Measurements from ENCODE around the gene SYT9. TPM values are rescaled to one million over a fixed set of nuclear protein-coding genes. Genes with fewer than 3 reads are reported as not detected.

The SYT9 gene
- total and polyA plus RNA-seq, 2 of the 8 experiments (the other 6 are each of a cell fraction or from before 2014, with no cell fraction given): 1.5 to 2.9 TPM

DNA sequence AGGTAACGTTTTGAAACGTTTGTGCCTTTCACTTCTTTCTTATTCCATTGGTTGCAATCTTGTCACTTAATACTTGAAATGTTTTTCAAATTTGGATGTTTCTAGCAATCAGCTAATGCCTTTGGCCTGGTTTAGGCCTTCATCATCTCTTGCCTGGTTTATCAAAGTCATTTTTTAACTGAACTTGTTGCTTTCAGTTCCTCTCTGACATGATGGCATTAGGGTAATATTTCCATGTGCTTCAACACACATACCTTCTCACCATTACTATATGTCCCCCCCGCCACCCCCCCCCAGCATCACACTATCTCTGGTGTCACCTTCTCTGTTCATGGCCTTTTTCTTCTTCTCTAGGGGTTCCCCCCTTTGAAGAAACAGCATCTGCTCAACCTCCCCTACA is 1.5 kb upstream of the SYT9 start:
- Histone ChIP-seq H3K23ac (ENCODE audit: insufficient read length) (no peak overlapping the region), H3K4me3 (ENCODE audit: extremely low read depth in 1 of 4, insufficient read depth in 2 of 4, low read depth in 3 of 4, low read length in 4 of 4) (no peak overlapping the region), H4K20me1 (replicated peaks in 1 of 2; ENCODE audit: control insufficient read depth in 1 of 2, insufficient read depth in 2 of 2, low read length in 2 of 2) (no peaks in the 10 kb centered on the region), H2BK15ac (ENCODE audit: low read length) (no peak overlapping the region), H4K91ac (replicated peaks; ENCODE audit: insufficient read length, low read length) (no peak overlapping the region), H3K79me1 (ENCODE audit: low read depth, low read length) (no peaks in the 10 kb centered on the region), H2BK5ac (ENCODE audit: low read depth, low read length) (no peak overlapping the region), H2AK5ac (ENCODE audit: low read depth, low read length) (no peak overlapping the region), H3K14ac (ENCODE audit: insufficient read length) (no peak overlapping the region), H3K79me2 (ENCODE audit: control insufficient read depth in 1 of 2, insufficient read depth in 2 of 2, low read length in 2 of 2) (no peaks in the 10 kb centered on the region), H2BK120ac (replicated peaks; ENCODE audit: low read depth, low read length) (no peak overlapping the region), H2BK12ac (ENCODE audit: low read depth, low read length) (no peak overlapping the region), H3K27me3 (replicated peaks in 1 of 4; ENCODE audit: control insufficient read depth in 3 of 4, extremely low read depth in 1 of 4, insufficient read depth in 3 of 4, low read length in 3 of 4) (peaks cover 9 to 42% (median 24%) of the 10 kb centered on the region in 4 experiments), H3K9ac (replicated peaks in 1 of 4; ENCODE audit: extremely low read depth in 1 of 4, low read depth in 3 of 4, low read length in 3 of 4) (no peak overlapping the region), H2BK20ac (ENCODE audit: low read length) (no peak overlapping the region), H3K36me3 (ENCODE audit: control insufficient read depth in 2 of 4, insufficient read depth in 4 of 4, low read length in 3 of 4) (no peaks in the 10 kb centered on the region), H3K9me3 (ENCODE audit: insufficient read depth in 2 of 2, low read depth in 1 of 2, low read length in 1 of 2) (no peaks in the 10 kb centered on the region), H3K18ac (ENCODE audit: extremely low read depth, low read length) (no peak overlapping the region), H3K4me1 (replicated peaks in 1 of 4; ENCODE audit: control insufficient read depth in 3 of 4, insufficient read depth in 4 of 4, low read length in 3 of 4) (peaks cover 0 to 6% (median 2%) of the 10 kb centered on the region in 4 experiments; a peak in 5 of 7 replicates), H4K8ac (ENCODE audit: extremely low read depth, insufficient read depth, low read length) (no peak overlapping the region), H4K5ac (ENCODE audit: insufficient read length, low read depth, low read length) (no peak overlapping the region), H2AFZ (ENCODE audit: low read length) (no peak overlapping the region), H3K23me2 (ENCODE audit: low read depth, low read length) (peaks cover 17% of the 10 kb centered on the region), H3K4ac (replicated peaks; ENCODE audit: insufficient read length, low read depth, low read length) (no peak overlapping the region), H3K27ac (ENCODE audit: low read depth, low read length) (no peak overlapping the region), H3K4me2 (ENCODE audit: insufficient read depth in 1 of 2, low read depth in 2 of 2, low read length in 2 of 2) (no peak overlapping the region), H3K56ac (replicated peaks; ENCODE audit: insufficient read length, low read depth, low read length) (no peak overlapping the region)
- ChIA-PET POLR2A (ENCODE audit: partially characterized antibody) (no interaction called here), CTCF (ENCODE audit: partially characterized antibody) (no interaction called here)
- FAIRE-seq (no peak), DNase-seq (ENCODE audit: low read depth in 1 of 2, low spot score in 2 of 2) (no peak)
- WGBS, 2 experiments (ENCODE audit: extremely low coverage in 1 of 2, insufficient coverage in 1 of 2, insufficient read length in 1 of 2, insufficient replicate concordance in 2 of 2, low coverage in 1 of 2, low lambda C conversion rate in 2 of 2, missing lambda C conversion rate in 1 of 2): 81% methylated on average over 2 of the region's 3 CpGs; no CpG with 5 or more reads in 1 of the 2 experiments
- TF ChIP-seq CHD1 (IDR thresholded peaks at IDR 0.05; ENCODE audit: low read depth, low read length): no peak
- no peak for TF ChIP-seq TBP (IDR thresholded peaks at IDR 0.05; ENCODE audit: low read depth, low read length)
- no peak for TF ChIP-seq NRF1 (IDR thresholded peaks at IDR 0.05; ENCODE audit: low read depth, low read length)
- TF ChIP-seq FOSL1 (IDR thresholded peaks at IDR 0.05; ENCODE audit: insufficient read depth, low read depth, low read length): no peak
- TF ChIP-seq, protein P1, sequence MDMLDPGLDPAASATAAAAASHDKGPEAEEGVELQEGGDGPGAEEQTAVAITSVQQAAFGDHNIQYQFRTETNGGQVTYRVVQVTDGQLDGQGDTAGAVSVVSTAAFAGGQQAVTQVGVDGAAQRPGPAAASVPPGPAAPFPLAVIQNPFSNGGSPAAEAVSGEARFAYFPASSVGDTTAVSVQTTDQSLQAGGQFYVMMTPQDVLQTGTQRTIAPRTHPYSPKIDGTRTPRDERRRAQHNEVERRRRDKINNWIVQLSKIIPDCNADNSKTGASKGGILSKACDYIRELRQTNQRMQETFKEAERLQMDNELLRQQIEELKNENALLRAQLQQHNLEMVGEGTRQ (IDR thresholded peaks at IDR 0.05; ENCODE audit: low read length): no peak
- TF ChIP-seq BRCA1 (IDR thresholded peaks at IDR 0.05; ENCODE audit: low read depth, low read length): no peak
- no peak for TF ChIP-seq SIN3A (conservative IDR thresholded peaks at IDR 0.05 in 1 of 2, IDR thresholded peaks at IDR 0.05 in 1 of 2; ENCODE audit: low read depth in 1 of 2, low read length in 2 of 2)
- TF ChIP-seq JUN (IDR thresholded peaks at IDR 0.05; ENCODE audit: low read depth, low read length): no peak
- TF ChIP-seq POLR2AphosphoS5 (IDR thresholded peaks at IDR 0.05; ENCODE audit: low read depth, low read length): no peak
- TF ChIP-seq SRF (IDR thresholded peaks at IDR 0.05; ENCODE audit: low read depth, low read length): no peak
- TF ChIP-seq RXRA (IDR thresholded peaks at IDR 0.05; ENCODE audit: insufficient read depth, low read depth, low read length): no peak

Measured in H1 (cell line).